Activated effector memory CD4-positive, alpha-beta T cell treated with anti-CD3 and anti-CD28 coated beads, Interleukin-2, amount 50 U/mL, for 16 hours (primary cell): Measurements from ENCODE around the gene CLMN.
"Not testable (repeated sequence)": the region's sequence is repeated elsewhere in the genome, so short reads cannot be mapped to it uniquely, and the experiment has no call there.

Experiments used
- DNase-seq: peaks from one replicate; pipeline ENCODE4 v3.0.0-alpha.2; 2020

Gene CLMN

GRCh38 chr14:95286645-95287044 lies 33.1 kb downstream of the CLMN start:
- no peak for DNase-seq

GRCh38 chr14:95285566-95285965 lies 34.1 kb downstream of the CLMN start:
- no peak for DNase-seq

GRCh38 chr14:95283802-95284201 lies 35.9 kb downstream of the CLMN start:
- DNase-seq = not testable (repeated sequence)

GRCh38 chr14:95282986-95283380 lies 36.7 kb downstream of the CLMN start:
- not testable (repeated sequence) for DNase-seq

GRCh38 chr14:95282354-95282985 lies 37.2 kb downstream of the CLMN start:
- no peak for DNase-seq

GRCh38 chr14:95281560-95282176 lies 38.0 kb downstream of the CLMN start:
- no peak for DNase-seq

GRCh38 chr14:95275494-95275893 lies 44.2 kb downstream of the CLMN start:
- DNase-seq = no peak

GRCh38 chr14:95274874-95275273 lies 44.8 kb downstream of the CLMN start:
- no peak for DNase-seq

- DNase-seq = no peak
Observed at GRCh38 chr14:95274279-95274678, 45.4 kb downstream of the CLMN start.

- DNase-seq = no peak
Observed at GRCh38 chr14:95273001-95273978, 46.4 kb downstream of the CLMN start.

- no peak for DNase-seq
Observed at GRCh38 chr14:95272057-95272456, 47.7 kb downstream of the CLMN start.

- no peak for DNase-seq
Observed at GRCh38 chr14:95270203-95270602, 49.5 kb downstream of the CLMN start.

GRCh38 chr14:95269493-95269892 lies 50.2 kb downstream of the CLMN start:
- no peak for DNase-seq

GRCh38 chr14:95268350-95268749 lies 51.4 kb downstream of the CLMN start:
- DNase-seq = no peak

GRCh38 chr14:95267306-95267705 lies 52.4 kb downstream of the CLMN start:
- no peak for DNase-seq

- DNase-seq = peak; percentile 68
Observed at GRCh38 chr14:95265106-95266094, 54.3 kb downstream of the CLMN start.

- no peak for DNase-seq
Observed at GRCh38 chr14:95264271-95264973, 55.3 kb downstream of the CLMN start.

- DNase-seq = no peak
Observed at GRCh38 chr14:95263527-95264231, 56.0 kb downstream of the CLMN start.

GRCh38 chr14:95262511-95262891 lies 57.2 kb downstream of the CLMN start:
- DNase-seq = no peak

GRCh38 chr14:95261616-95262510 lies 57.8 kb downstream of the CLMN start:
- DNase-seq = no peak
